Measurements from ENCODE around the gene CLCN2. TPM values are rescaled to one million over a fixed set of nuclear protein-coding genes. Genes with fewer than 3 reads are reported as not detected.

CLCN2 gene
- total RNA-seq, 1 experiment from 2014 or later = 21.6 TPM

DNA sequence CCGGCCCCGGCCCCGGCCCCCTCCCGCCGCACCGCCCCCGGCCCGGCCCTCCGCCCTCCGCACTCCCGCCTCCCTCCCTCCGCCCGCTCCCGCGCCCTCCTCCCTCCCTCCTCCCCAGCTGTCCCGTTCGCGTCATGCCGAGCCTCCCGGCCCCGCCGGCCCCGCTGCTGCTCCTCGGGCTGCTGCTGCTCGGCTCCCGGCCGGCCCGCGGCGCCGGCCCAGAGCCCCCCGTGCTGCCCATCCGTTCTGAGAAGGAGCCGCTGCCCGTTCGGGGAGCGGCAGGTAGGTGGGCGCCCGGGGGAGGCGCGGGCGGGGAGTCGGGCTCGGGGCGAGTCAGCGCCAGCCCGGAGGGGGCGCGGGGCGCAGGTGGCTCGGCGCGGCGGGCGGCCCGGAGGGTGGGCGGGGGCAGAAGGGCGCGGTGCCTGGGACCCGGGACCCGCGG lies 18.8 kb upstream of the CLCN2 start:
- Histone ChIP-seq H4K20me1 (ENCODE audit: insufficient read depth) (no peaks in the 10 kb centered on the region), H3K4me2 (ENCODE audit: low read length) (peak overlapping the region; percentile 87), H3K9me3 (ENCODE audit: control insufficient read depth in 1 of 2, insufficient read depth in 1 of 2, low read depth in 1 of 2, low read length in 2 of 2) (no peaks in the 10 kb centered on the region), H3K9me2 (ENCODE audit: insufficient read depth) (no peaks in the 10 kb centered on the region), H2AFZ (ENCODE audit: low read depth, low read length, poor library complexity, severe bottlenecking) (no peak overlapping the region), H3K27ac (ENCODE audit: low read depth, low read length) (peak overlapping the region; percentile 18; the same call in 1 of the 2 replicates), H3K9ac (ENCODE audit: low read length) (peak overlapping the region; percentile 40; the same call in 1 of the 2 replicates), H3K4me3 (replicated peaks in 1 of 2; ENCODE audit: low read depth in 1 of 2, low read length in 2 of 2) (peak overlapping the region; percentile 36 to 58), H3K27me3 (ENCODE audit: insufficient read depth, low read length) (no peaks in the 10 kb centered on the region), H3K36me3 (ENCODE audit: control insufficient read depth in 1 of 2, insufficient read depth in 2 of 2, low read length in 2 of 2) (no peaks in the 10 kb centered on the region), H3K4me1 (ENCODE audit: control insufficient read depth in 1 of 2, insufficient read depth in 2 of 2, low read length in 2 of 2) (peaks cover 4 to 20% of the 10 kb centered on the region in 2 experiments; a peak in 2 of 4 replicates), H3K79me2 (ENCODE audit: insufficient read depth, low read length) (no peaks in the 10 kb centered on the region)
- no TSS peak for BruUV-seq (replicated peaks)
- ChIA-PET CTCF (interaction anchor here (1.0 kb wide), 1 partner anchor 9 kb away, joined by 3 read pairs; no protein-coding TSS in a partner anchor), RAD21 (ENCODE audit: low non-redundant PET in 1 of 2, low total read pairs in 2 of 2, uncharacterized antibody in 2 of 2, unreplicated experiment in 2 of 2) (no interaction called here), POLR2A (no interaction called here)
- ATAC-seq (peak; percentile 80), DNase-seq (ENCODE audit: low read depth, low spot score) (no peak)
- intact Hi-C loops (cut with micrococcal nuclease) = no loop called here
- no peak for TF ChIP-seq POLR2AphosphoS5 (IDR thresholded peaks at IDR 0.05; ENCODE audit: low read depth, low read length)
- TF ChIP-seq FOSL1 (IDR thresholded peaks at IDR 0.05; ENCODE audit: low read depth) = no peak
- no peak for TF ChIP-seq EZH2 (IDR thresholded peaks at IDR 0.05)
- TF ChIP-seq JUND (IDR thresholded peaks at IDR 0.05) = no peak
- TF ChIP-seq RAD21 (IDR thresholded peaks at IDR 0.05; ENCODE audit: low read depth) = no peak
- TF ChIP-seq CEBPB (IDR thresholded peaks at IDR 0.05; ENCODE audit: low read depth) = no peak
- TF ChIP-seq, protein P1, sequence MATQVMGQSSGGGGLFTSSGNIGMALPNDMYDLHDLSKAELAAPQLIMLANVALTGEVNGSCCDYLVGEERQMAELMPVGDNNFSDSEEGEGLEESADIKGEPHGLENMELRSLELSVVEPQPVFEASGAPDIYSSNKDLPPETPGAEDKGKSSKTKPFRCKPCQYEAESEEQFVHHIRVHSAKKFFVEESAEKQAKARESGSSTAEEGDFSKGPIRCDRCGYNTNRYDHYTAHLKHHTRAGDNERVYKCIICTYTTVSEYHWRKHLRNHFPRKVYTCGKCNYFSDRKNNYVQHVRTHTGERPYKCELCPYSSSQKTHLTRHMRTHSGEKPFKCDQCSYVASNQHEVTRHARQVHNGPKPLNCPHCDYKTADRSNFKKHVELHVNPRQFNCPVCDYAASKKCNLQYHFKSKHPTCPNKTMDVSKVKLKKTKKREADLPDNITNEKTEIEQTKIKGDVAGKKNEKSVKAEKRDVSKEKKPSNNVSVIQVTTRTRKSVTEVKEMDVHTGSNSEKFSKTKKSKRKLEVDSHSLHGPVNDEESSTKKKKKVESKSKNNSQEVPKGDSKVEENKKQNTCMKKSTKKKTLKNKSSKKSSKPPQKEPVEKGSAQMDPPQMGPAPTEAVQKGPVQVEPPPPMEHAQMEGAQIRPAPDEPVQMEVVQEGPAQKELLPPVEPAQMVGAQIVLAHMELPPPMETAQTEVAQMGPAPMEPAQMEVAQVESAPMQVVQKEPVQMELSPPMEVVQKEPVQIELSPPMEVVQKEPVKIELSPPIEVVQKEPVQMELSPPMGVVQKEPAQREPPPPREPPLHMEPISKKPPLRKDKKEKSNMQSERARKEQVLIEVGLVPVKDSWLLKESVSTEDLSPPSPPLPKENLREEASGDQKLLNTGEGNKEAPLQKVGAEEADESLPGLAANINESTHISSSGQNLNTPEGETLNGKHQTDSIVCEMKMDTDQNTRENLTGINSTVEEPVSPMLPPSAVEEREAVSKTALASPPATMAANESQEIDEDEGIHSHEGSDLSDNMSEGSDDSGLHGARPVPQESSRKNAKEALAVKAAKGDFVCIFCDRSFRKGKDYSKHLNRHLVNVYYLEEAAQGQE (IDR thresholded peaks at IDR 0.05; ENCODE audit: low read depth) = no peak
- no peak for TF ChIP-seq ELF1 (IDR thresholded peaks at IDR 0.05; ENCODE audit: borderline replicate concordance, low read depth)
- TF ChIP-seq CBX3 (IDR thresholded peaks at IDR 0.05; ENCODE audit: low read depth) = no peak
- TF ChIP-seq, protein P2, sequence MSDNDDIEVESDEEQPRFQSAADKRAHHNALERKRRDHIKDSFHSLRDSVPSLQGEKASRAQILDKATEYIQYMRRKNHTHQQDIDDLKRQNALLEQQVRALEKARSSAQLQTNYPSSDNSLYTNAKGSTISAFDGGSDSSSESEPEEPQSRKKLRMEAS (IDR thresholded peaks at IDR 0.05) = no peak
